ENCODE data around the gene CYP2C8.
"Not testable (repeated sequence)": the region's sequence is repeated elsewhere in the genome, so short reads cannot be mapped to it uniquely, and the experiment has no call there.

CYP2C8 gene
- 0 to 2.7 (median 0.06) reads per million in 9 experiments for total RNA-seq

- Mint-ChIP-seq H3K27ac (no peak within 1 kb of the TSS), H3K9me3 (peaks cover 0 to 6% of the 10 kb centered on the region in 2 donors), H3K36me3 (ENCODE audit: insufficient read depth) (no peaks in the 10 kb centered on the region), H3K27me3 (no peaks in the 10 kb centered on the region), H3K4me3 (no peak within 1 kb of the TSS), H3K4me1 (ENCODE audit: low read depth in 2 of 2) (no peaks in the 10 kb centered on the region)
- no peak for ATAC-seq (replicated peaks)
- DNase-seq: no peak
Observed at GRCh38 chr10:95069286-95069685, at the start of gene CYP2C8. Gene CYP2C8 (minus strand): TSS chr10:95069497. CDS start chr10:95069402, 95 bp downstream.

DNA sequence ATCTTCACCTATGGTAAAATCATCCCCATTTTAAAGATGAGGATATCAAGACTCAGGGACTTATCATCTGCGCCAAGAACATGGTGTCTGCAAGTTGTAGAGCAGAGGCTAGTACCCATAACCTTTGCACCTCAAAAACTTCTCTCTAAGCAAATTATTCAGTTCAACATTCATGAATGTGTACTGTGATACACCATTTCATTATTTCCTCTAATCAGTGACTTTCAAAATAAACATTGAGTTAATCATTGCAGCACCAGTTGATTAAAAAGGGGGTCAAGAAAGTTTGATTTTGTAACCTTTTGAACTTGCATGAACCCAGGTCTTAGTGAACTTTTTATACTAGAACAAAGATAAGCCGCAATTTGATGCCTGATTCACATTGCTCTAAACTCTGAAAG, 47.6 kb upstream of the CYP2C8 start:
- Mint-ChIP-seq H3K36me3 (ENCODE audit: insufficient read depth) (peaks cover 2% of the 10 kb centered on the region), H3K9me3 (peaks cover 7 to 25% of the 10 kb centered on the region in 2 donors), H3K27me3 (peaks cover 6 to 15% of the 10 kb centered on the region in 2 donors), H3K4me3 (no peak overlapping the region), H3K27ac (no peak overlapping the region), H3K4me1 (ENCODE audit: low read depth in 2 of 2) (no peaks in the 10 kb centered on the region)
- no peak for DNase-seq
- no peak for ATAC-seq (replicated peaks)

GRCh38 chr10:95110823-95111222, 41.5 kb upstream of the CYP2C8 start:
- not testable (repeated sequence) for H3K27ac Mint-ChIP-seq; H3K4me1 Mint-ChIP-seq (ENCODE audit: low read depth in 2 of 2); ATAC-seq (replicated peaks); H3K9me3 Mint-ChIP-seq; DNase-seq; H3K4me3 Mint-ChIP-seq; H3K27me3 Mint-ChIP-seq; H3K36me3 Mint-ChIP-seq (ENCODE audit: insufficient read depth)

DNA sequence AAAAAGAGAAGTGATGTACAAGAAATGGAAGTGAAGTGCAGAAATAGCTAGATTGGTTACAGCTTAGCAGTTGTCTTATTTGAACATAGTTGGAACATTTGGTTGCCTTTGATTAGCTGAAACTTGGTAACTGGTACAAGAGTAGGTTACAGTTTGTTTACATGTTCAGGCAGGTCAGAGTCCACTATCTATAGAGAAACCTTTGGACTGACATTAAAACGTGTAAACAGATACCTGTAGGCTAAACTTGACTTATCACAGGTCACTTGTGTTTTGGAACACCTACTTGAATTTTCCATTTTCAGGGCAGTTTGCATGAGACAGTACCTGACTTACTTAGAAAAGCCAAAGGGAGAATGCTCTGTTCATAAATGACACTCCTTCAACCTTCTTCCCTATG, 28.5 kb upstream of the CYP2C8 start:
- Mint-ChIP-seq H3K27me3 (no peaks in the 10 kb centered on the region), H3K4me3 (no peak overlapping the region), H3K27ac (no peak overlapping the region), H3K4me1 (ENCODE audit: low read depth in 2 of 2) (no peaks in the 10 kb centered on the region), H3K9me3 (no peaks in the 10 kb centered on the region), H3K36me3 (ENCODE audit: insufficient read depth) (no peaks in the 10 kb centered on the region)
- DNase-seq: no peak
- no peak for ATAC-seq (replicated peaks)

DNA sequence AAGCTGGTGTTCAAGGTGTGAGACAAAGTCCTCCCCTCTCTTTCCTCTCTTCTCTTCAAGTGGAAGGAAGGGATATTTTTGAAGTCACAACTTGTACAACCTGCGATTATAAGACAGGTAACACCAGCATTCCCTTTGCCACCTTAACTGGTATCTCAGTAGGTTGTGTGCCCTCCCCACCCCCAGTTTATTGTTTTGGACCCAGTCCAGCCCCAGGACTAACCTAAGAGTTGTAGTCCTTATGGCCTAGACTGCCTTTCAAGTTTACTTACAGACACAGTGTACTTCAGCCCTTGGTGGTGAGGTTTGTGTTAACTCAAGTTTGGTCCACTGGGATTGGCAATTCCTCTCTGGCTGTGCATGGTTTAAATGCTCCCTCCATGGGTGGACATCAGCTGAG, 26.8 kb upstream of the CYP2C8 start:
- no peaks in the 10 kb centered on the region for H3K27me3 Mint-ChIP-seq
- H3K36me3 Mint-ChIP-seq (ENCODE audit: insufficient read depth): no peaks in the 10 kb centered on the region
- ATAC-seq (replicated peaks) (no peak), DNase-seq (no peak)
- no peak overlapping the region for H3K4me3 Mint-ChIP-seq
- H3K9me3 Mint-ChIP-seq: no peaks in the 10 kb centered on the region
- no peak overlapping the region for H3K27ac Mint-ChIP-seq
- H3K4me1 Mint-ChIP-seq (ENCODE audit: low read depth in 2 of 2): no peaks in the 10 kb centered on the region

DNA sequence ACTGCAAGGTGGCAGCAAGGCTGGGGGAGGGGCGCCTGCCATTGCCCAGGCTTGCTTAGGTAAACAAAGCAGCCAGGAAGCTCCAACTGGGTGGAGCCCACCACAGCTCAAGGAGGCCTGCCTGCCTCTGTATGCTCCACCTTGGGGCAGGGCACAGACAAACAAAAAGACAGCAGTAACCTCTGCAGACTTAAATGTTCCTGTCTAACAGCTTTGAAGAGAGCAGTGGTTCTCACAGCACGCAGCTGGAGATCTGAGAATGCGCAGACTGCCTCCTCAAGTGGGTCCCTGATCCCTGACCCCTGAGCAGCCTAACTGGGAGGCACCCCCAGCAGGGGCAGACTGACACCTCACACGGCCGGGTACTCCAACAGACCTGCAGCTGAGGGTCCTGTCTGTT, 10.3 kb upstream of the CYP2C8 start:
- not testable (repeated sequence) for H3K27me3 Mint-ChIP-seq; H3K4me3 Mint-ChIP-seq; H3K27ac Mint-ChIP-seq; H3K36me3 Mint-ChIP-seq (ENCODE audit: insufficient read depth); DNase-seq; ATAC-seq (replicated peaks); H3K4me1 Mint-ChIP-seq (ENCODE audit: low read depth in 2 of 2); H3K9me3 Mint-ChIP-seq

DNA sequence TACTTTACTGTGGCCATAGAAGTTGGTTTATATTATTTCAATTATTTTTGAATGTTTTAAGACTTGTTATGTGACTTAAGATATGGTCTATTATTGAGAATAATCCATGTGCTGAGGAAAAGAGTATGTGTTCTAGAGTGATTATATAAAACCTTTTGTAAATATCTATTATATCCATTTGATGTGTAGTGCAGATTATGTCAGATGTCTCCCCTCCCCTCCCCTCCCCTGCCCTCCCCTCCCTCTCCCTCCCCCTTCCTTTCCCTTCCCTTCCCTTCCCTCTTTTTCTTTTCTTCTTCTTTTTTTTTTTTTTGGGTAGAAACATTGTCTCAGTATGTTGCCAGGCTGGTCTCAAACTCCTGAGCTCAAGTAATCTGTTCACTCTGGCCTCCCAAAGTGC, 8.3 kb upstream of the CYP2C8 start:
- ATAC-seq (replicated peaks) (no peak), DNase-seq (no peak)
- no peaks in the 10 kb centered on the region for H3K27me3 Mint-ChIP-seq
- H3K4me1 Mint-ChIP-seq (ENCODE audit: low read depth in 2 of 2): no peaks in the 10 kb centered on the region
- H3K4me3 Mint-ChIP-seq: no peak overlapping the region
- H3K36me3 Mint-ChIP-seq (ENCODE audit: insufficient read depth): peaks cover 3% of the 10 kb centered on the region
- no peak overlapping the region for H3K27ac Mint-ChIP-seq
- H3K9me3 Mint-ChIP-seq: no peaks in the 10 kb centered on the region

DNA sequence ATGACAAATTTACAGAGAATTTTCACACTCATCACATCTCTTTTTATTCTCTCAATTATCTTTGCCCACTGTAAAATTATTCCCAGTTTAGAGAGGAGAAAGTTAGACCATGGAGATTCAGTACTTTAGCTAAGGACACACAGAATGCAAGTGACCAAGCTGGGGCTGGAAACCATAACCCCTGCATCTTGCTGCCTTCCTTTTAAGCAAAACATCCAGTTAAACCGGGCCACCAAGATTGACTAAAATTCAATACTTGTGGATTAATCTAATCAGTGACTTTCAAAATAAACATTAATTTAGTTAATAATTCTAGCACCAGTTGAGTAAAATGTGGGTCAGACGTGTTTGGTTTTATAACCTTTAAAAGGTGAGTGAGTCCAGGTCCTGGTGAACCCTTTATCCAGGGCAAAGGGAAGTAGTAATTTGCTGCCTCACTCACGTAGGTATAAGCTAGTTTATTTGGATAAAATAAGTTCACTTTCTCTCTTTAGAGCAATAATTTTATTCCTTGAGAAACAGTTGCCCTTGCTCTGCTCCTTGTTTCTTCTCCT, 1.9 kb upstream of the CYP2C8 start:
- Mint-ChIP-seq H3K9me3 (peaks cover 0 to 3% of the 10 kb centered on the region in 2 donors), H3K4me3 (no peak overlapping the region), H3K27ac (no peak overlapping the region), H3K4me1 (ENCODE audit: low read depth in 2 of 2) (no peaks in the 10 kb centered on the region), H3K36me3 (ENCODE audit: insufficient read depth) (no peaks in the 10 kb centered on the region), H3K27me3 (no peaks in the 10 kb centered on the region)
- ATAC-seq (replicated peaks): no peak
- no peak for DNase-seq

DNA sequence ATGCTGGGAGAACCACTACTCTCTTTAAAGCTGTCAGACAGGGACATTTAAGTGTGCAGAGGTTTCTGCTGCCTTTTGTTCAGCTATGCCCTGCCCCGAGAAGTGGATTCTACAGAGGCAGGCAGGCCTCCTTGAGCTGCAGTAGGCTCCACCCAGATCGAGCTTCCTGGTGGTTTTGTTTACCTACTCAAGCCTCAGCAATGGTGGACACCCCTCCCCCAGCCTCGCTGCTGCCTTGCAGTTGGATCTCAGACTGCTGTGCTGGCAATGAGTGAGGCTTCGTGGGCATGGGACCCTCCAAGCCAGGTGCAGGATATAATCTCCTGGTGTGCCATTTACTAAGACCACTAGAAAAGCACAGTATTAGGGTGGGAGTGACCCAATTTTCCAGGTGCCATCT, 5.2 kb downstream of the CYP2C8 start:
- H3K27me3 Mint-ChIP-seq; ATAC-seq (replicated peaks); H3K9me3 Mint-ChIP-seq; H3K4me1 Mint-ChIP-seq (ENCODE audit: low read depth in 2 of 2); H3K27ac Mint-ChIP-seq; DNase-seq; H3K4me3 Mint-ChIP-seq; H3K36me3 Mint-ChIP-seq (ENCODE audit: insufficient read depth): not testable (repeated sequence)

DNA sequence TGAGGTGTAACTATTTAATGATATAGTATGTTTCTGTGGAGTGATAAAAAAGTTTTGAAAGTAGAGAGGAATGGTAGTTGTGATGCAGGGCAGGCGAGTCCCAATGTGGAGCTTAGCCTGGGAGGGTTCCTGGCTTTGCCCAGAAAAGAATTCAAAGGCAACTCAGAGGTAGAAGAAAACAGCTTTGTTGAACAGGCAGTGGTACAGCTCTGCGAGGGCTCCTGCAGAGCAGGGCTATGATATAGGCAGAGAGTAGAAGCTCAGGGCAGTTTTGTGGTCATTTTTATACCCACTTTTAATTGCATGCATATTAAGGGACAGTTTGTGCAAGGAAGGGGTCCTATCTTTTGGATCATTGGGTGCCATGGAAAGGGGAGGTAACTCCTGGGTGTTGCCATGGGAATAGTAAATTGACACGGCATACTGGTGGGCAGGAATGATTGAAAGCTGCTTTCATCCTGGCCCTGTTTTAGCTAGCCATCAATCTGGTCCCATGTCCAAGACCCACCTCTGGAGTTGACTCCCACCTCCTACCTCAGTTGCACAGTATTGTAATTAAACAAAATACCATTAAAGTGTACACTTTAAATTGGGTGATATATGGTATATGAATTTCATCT, 12.4 kb downstream of the CYP2C8 start:
- no peaks in the 10 kb centered on the region for H3K4me1 Mint-ChIP-seq (ENCODE audit: low read depth in 2 of 2)
- H3K36me3 Mint-ChIP-seq (ENCODE audit: insufficient read depth): no peaks in the 10 kb centered on the region
- no peak overlapping the region for H3K27ac Mint-ChIP-seq
- H3K9me3 Mint-ChIP-seq: peaks cover 0 to 8% of the 10 kb centered on the region in 2 donors
- no peak for DNase-seq
- no peak for ATAC-seq (replicated peaks)
- H3K4me3 Mint-ChIP-seq: no peak overlapping the region
- no peaks in the 10 kb centered on the region for H3K27me3 Mint-ChIP-seq

- DNase-seq (no peak), ATAC-seq (replicated peaks) (no peak)
- Mint-ChIP-seq H3K27ac (no peak overlapping the region), H3K36me3 (ENCODE audit: insufficient read depth) (no peaks in the 10 kb centered on the region), H3K4me1 (ENCODE audit: low read depth in 2 of 2) (no peaks in the 10 kb centered on the region), H3K27me3 (no peaks in the 10 kb centered on the region), H3K9me3 (peaks cover 3 to 13% of the 10 kb centered on the region in 2 donors), H3K4me3 (no peak overlapping the region)
Observed at GRCh38 chr10:95049919-95050318, 19.4 kb downstream of the CYP2C8 start.

DNA sequence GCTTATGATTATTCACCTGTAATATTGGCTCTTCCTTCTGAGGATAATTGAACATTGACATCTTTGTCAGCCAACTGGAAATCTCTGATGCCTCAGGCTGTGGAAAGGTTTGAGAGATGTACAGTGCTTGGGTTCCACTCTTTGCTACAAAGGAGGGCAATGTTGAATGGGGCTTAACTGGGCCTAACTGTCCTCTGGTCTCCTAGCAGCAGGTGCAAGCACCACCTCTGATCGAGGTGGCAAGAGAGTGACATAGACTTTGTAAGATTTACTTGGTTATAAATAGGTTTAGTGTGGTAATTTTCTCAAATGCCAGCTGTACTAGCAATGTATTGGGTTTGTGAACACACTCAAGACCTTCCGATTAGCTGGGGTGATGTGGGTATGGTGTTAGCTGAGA, 21.1 kb downstream of the CYP2C8 start:
- Mint-ChIP-seq H3K27me3 (no peaks in the 10 kb centered on the region), H3K9me3 (peaks cover 6 to 13% of the 10 kb centered on the region in 2 donors), H3K36me3 (ENCODE audit: insufficient read depth) (no peaks in the 10 kb centered on the region), H3K4me3 (no peak overlapping the region), H3K27ac (no peak overlapping the region), H3K4me1 (ENCODE audit: low read depth in 2 of 2) (no peaks in the 10 kb centered on the region)
- DNase-seq (no peak), ATAC-seq (replicated peaks) (no peak)

- no peak overlapping the region for H3K27ac Mint-ChIP-seq
- H3K4me3 Mint-ChIP-seq: no peak overlapping the region
- DNase-seq (no peak), ATAC-seq (replicated peaks) (no peak)
- H3K36me3 Mint-ChIP-seq (ENCODE audit: insufficient read depth): no peaks in the 10 kb centered on the region
- no peaks in the 10 kb centered on the region for H3K27me3 Mint-ChIP-seq
- peaks cover 0 to 5% of the 10 kb centered on the region in 2 donors for H3K9me3 Mint-ChIP-seq
- H3K4me1 Mint-ChIP-seq (ENCODE audit: low read depth in 2 of 2): no peaks in the 10 kb centered on the region
Observed at GRCh38 chr10:95039281-95039680, 30.0 kb downstream of the CYP2C8 start.

- no peak for ATAC-seq (replicated peaks)
- no peaks in the 10 kb centered on the region for H3K27me3 Mint-ChIP-seq
- H3K36me3 Mint-ChIP-seq (ENCODE audit: insufficient read depth): no peaks in the 10 kb centered on the region
- H3K4me1 Mint-ChIP-seq (ENCODE audit: low read depth in 2 of 2): no peaks in the 10 kb centered on the region
- no peak overlapping the region for H3K4me3 Mint-ChIP-seq
- no peak overlapping the region for H3K27ac Mint-ChIP-seq
- peaks cover 2 to 9% of the 10 kb centered on the region in 2 donors for H3K9me3 Mint-ChIP-seq
- DNase-seq: no peak
Observed at GRCh38 chr10:95035332-95036295, 33.7 kb downstream of the CYP2C8 start.

Data from effector memory CD8-positive, alpha-beta T cell (primary cell).